Left lobe of liver (tissue), 2 donors: ENCODE data around the gene TNS4. TPM values are rescaled to one million over a fixed set of nuclear protein-coding genes. Genes with fewer than 3 reads are reported as not detected.
A peak's percentile ranks its signal among the peaks of the same experiment; 100 is the strongest.

Experiments used
- ATAC-seq: fragments of 200-7000 bp; cut with Tn5 transposase; one replicate; pipeline ENCODE4 v1.9.1; 2020; ENCODE audit warnings: mild to moderate bottlenecking, moderate library complexity
- DNase-seq: peaks from one replicate; pipeline ENCODE4 v3.0.0-alpha.2; 2020; ENCODE audit warnings: low spot score
- total RNA-seq: library from RNA; stranded (reverse); gene quantifications from one replicate; pipeline ENCODE4 v1.2.1, GENCODE V29; 2021
- donor health status: DM: no; HTN: no; CAD: no; lungs with moderate emphysema.
- donor health status: DM: no; HTN: yes; CAD: no.

Gene TNS4
- total RNA-seq, 1 donor from 2014 or later = 0.13 TPM

DNA sequence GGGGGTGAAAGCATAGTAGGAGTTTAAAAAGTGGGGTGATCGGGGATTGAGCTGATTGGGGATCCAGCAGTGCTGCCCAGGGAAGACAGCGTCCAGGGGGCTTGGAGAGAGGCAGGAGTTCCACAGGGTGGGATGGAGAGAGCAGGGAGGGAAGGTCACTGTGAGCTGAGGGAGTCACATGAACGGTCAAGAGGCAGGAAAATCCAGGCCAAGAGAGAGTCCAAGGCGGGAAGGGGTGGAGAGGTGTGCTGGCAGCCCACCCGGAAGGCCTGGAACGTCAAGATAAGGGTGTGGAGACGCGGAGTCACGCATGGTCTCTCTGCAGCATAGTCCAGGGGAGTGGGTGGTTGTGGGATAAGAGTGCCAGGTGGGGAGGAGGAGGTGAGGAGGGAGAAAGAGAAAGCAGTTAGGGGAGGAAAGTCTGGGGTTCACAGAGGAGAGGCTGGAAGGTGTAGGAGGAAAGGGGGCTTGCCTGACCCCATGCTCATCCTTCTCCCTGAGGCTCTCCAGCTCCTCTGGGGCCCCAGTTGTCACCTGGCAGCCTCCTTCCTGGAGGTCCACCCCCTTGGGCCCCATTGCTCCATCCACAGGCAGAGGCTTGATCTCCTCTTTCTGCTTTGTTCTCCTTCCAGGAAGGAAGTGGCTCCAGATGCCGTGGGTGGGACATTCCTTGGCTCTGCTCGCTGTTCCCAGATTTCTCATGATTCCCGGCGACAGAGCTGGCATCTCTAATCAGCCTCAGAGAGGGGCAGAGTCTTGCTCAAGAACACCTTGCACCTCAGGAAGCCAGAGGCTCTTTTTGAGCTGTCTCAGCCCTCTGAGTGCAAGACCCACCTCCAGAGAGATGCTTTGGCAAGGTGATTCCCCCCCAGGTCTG is 35.1 kb upstream of the TNS4 start:
- ATAC-seq = no peak
- no peak for DNase-seq

DNA sequence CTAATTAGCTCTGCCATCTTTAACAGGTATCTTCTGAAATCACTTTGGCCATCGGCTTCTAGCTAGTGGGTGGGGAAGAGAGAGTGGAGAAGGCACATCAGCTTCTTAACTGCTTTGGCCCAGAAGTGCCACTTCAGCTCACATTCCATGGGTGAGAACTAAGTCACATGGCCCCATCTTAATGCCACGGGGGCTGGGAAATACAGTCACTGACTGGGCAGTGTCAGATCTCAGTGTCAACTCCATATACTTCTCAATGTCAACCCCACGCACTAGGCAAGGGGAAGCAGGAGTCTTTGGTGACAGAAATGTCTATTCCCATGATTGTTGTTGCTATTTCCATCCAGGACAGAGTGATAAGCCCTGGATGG is 34.5 kb upstream of the TNS4 start:
- DNase-seq (no peak), ATAC-seq (no peak)

GRCh38 chr17:40535438-40535837 is 34.0 kb upstream of the TNS4 start:
- no peak for DNase-seq
- ATAC-seq = no peak

DNA sequence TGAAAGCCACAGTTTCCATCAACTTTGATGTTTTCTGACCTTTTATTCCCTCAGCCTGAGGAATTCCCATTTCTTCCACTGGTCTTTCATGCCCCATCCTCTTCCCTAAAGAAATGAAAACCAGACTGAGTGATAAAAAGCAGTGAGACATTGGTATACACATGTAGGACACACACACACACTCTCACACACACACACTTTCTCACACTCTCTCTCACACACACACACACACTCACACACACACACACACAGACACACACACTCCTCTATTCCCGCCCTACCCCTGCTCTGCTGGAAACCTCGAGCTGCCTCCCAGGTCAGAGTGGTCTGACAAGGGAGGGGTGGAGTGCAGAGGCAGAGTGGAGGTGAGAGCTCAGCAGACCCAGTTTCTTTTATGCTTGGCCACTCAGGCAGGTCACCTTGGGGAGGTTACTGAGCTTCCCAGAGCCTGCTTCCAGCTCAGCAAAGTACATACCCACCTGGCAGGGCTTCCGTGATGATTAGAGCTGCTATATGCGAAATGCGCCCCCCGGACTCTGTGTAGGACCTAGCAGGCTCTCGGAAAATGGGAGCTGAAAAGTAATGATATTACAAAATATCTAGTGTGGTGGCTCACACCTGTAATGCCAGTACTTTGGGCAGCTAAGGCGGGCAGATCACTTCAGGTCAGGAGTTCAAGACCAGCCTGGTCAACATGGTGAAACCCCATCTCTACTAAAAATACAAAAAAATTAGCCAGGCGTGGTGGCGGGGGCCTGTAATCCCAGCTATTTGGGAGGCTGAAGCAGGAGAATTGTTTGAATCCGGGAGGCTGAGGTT is 33.2 kb upstream of the TNS4 start:
- DNase-seq (no peak), ATAC-seq (no peak)

DNA sequence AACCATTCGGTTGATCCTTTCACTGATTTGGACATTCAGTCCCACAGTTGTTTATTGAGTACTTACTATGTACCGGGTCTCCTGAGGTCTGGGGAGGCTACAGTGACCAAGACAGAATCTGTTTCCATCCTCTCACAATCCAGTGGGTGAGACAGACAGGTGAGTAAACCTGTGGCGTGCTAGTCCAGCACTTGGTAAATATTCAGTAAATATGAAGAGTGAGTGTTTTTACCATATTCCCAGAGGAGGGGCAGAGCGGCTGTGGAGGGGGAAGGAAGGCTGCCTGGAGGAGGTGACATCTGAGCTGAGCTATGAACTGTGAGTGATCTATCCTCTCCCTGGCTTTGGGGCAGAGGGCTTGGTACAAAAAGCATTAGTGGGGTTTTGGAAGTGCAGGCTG is 32.5 kb upstream of the TNS4 start:
- DNase-seq (no peak), ATAC-seq (no peak)

GRCh38 chr17:40532520-40533253 is 31.3 kb upstream of the TNS4 start:
- DNase-seq = no peak
- ATAC-seq = peak; percentile 16

DNA sequence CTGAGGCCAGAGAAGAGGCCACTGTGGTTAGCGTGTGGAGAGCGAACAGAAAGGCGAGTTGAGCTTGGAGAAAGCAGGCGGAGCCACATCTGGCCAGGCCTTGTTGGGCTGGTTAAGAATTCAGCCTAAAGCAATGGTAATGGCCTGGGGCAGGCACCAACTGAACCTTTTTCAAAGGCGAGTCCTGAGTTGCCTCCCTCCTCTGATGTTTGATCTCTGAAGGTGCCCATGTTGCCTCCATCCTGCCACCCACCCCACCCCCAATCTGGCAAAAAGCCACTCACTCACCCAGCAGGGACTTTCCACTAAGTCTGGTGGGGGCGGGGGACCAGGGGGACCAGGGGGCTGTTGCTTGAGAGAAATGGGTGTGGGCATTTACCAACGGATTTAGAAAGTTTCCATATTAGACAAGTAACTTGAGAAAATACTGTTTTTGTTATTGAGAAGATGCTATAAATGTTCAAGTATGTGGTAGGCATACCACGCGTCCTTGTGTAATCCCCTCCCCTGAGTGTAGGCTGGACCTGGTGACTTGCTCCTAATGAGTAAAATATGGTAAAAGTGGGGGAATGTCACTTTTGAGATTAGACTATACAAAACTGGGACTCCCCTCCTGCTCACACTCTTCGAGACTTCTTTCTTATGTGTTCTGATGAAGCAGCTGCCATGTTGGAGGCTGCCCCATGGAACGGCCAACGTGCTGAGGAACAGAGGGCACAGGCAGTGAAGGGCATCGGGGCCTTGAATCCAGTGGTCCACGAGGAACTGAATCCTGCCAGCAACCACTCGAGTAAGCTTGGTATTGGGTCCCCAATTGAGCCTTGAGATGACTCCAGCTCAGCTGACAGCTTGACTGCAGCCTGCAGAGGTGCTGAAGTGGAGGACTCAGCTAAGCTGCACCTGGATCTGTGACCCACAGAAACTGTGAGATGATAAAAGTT is 29.9 kb upstream of the TNS4 start:
- no peak for ATAC-seq
- no peak for DNase-seq

GRCh38 chr17:40530531-40530994 is 29.1 kb upstream of the TNS4 start:
- no peak for DNase-seq
- ATAC-seq = no peak

- DNase-seq = no peak
- ATAC-seq = no peak
Measured at GRCh38 chr17:40529991-40530390, 28.6 kb upstream of the TNS4 start.

- ATAC-seq = no peak
Measured at GRCh38 chr17:40528692-40529417, 27.4 kb upstream of the TNS4 start.

GRCh38 chr17:40526668-40527067 is 25.2 kb upstream of the TNS4 start:
- DNase-seq (no peak), ATAC-seq (no peak)

More at GRCh38 chr17:40528692-40529417, 27.4 kb upstream of the TNS4 start:
- no peak for DNase-seq

DNA sequence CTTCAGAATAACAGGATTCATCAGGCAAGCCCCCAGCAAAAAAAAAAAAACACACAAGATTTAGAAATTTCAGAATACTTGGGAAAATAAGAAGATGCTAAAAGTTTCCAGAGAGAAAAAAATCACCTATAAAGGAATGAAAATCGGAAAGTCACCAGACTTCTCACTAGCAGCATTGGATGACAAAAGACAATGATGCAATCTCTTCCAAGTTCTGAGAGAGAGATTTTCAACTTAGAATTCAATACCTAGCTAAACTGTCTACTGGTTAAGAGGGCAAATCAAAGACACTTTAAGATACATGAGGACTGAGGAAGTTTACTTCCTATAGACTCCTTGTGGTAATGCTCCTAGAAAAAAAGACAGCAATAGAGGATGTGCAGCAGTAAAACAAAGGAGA is 23.9 kb upstream of the TNS4 start:
- DNase-seq (no peak), ATAC-seq (no peak)

DNA sequence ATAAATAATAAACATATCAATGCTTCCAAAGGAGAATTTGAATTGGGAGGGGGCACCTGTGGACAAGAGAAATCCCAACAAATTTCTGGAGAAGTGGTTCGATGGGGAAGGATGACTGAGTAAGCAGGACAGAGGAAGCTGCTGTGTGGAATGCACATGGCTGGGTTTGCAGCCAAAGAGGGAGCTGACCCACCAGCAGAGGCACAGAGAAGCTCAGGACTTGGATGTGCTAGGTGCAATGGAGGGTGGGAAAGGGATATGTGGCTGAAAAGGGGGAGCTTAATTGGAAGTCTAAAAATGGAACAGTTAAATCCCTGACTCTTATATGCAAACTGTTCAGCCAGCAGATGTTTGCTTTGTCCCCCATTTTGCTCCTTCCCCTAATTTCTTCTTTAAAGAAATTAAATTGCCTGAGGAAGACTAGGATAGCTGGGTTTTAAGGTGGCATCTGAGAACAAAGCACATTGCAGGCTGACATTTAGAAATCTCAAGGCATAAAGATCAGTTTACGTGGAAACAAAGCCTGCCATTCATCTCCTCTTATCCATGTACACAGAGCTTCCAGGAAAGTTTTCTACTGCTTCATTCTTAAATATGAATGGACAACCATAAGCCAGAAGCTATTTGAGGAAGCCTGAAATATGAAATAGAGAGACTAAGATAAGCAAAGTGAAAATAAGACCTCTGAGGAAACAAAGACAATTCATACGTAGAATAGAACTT is 23.0 kb upstream of the TNS4 start:
- ATAC-seq = no peak
- DNase-seq = no peak

DNA sequence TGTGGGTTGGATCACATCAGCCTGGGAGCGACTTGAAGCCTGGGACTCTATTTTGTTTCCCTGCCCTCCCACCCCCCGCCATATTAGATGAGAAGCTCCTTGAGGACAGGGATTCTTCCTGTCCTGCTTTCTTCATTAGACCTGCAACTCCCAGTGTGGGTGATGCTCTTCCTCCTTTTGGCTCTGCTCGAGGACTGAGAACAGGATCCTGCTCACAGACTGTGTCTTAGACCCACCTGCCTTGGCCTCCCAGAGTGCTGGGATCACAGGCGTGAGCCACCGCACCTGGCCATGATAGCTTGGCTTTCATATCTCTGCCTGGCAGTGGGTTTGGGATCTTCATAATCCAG is 21.5 kb upstream of the TNS4 start:
- DNase-seq (no peak), ATAC-seq (no peak)

DNA sequence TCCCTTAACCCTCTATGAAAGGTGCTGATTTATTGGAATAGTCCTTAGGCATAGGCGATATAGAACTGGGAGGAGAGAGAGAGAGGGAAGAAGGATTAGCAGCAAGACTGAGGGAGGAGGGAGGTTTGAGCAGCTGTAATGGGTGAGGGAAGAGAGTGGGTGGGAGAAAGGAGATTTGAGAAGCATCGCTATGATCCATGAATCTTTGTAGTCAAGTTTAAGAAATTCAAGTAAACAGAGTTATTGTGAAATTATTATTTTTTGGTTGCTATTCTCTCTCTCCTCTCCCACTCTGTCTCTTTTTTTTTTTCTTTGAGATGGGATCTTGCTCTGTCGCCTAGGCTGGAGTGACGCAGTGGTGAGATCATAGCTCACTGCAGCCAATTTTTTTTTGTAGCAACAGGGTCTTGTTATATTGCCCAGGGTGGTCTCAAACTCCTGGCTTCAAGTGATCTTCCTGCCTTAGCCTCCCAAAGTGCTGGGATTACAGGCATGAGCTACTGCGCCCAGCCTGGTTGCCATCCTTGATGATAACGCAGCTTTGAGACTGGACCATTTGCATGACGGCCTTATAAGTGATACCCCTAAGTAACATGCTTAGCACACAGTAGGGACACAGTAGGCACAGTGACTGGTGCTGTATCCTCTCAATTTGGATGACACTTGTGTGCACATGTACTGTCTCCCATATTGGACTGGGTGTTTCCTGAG is 21.0 kb upstream of the TNS4 start:
- DNase-seq = no peak
- no peak for ATAC-seq

DNA sequence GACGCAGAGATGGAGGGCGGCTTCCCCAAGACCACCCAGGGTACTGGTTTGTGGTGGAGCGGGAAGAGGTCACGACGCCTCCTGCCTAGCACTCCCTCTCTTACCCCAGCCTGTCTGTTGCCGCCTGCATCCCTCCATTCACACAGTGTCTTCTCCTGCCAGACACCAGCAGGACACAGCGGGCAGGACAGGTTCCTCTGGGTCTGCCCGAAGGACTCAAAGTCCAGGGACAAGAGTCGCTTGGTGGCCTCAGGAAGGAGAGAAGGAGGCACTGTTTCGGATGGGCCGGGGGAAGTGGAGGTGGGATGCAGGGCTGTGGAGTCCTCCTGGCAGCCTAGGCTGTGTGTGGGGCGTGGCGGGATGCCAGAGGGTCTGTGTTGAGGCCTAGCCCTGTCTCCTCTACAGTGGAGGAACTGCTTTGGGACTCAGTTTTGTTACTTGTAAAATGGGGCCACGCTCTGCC is 19.6 kb upstream of the TNS4 start:
- ATAC-seq (no peak), DNase-seq (no peak)

DNA sequence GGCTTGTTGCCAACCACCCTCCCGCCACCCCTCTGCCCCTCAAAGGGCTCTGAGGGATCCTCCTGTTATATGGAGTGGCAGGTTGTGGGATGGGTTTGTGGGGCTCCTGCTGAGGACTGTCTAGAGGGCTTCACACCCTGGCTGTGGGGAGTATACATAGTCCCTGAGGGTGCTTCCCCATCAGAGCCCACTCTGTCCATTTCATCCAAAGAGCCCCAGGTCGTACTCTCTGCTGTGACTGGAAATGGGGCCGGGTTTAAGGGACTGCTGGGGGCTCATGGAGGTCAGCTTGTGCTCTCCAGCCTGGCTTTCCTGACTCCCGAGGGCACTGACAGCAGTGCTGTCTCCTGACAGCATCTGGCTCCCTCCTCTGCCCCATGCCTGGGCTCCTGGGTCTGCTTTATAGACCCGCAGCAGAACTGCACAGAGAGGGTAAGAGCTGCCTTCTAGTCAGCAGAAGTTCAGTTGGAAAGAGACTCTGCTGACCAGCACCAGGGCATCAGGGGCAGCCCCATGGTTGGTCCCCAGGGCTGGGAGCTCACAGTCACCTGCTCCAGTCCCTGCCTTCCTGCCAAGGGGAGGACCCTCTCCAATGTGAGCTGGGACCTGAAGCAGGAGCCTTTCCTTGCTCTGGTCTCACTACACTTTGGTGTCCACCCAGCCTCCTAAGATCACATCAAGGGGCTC is 17.8 kb upstream of the TNS4 start:
- no peak for DNase-seq
- no peak for ATAC-seq
